ENCODE measurements around the gene CNTN4. TPM values are rescaled to one million over a fixed set of nuclear protein-coding genes. Genes with fewer than 3 reads are reported as not detected.

CNTN4 gene
- total and polyA plus RNA-seq, 2 of the 8 experiments (the other 6 are each of a cell fraction or from before 2014, with no cell fraction given), result 0.41 to 2.2 TPM

DNA sequence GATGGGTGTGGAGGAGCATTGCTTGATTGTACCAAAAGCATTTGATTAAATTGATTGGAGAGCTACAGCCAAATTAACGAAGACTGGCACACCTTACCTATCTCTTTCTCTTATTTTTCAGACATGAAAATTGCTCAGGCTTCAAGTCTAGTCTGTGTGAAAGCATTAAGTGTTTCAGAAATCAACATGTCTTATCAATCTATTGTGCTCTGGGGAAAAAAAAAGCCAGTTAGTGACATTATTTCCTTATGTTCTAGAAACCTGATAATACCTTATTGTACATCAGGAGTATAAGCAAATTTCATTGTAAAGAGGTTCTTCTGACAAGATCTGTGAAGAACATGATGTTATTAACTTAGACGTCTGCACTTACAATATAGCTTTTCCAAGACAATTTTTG is 546.3 kb downstream of the CNTN4 start (continued):
- TF ChIP-seq, protein P1, sequence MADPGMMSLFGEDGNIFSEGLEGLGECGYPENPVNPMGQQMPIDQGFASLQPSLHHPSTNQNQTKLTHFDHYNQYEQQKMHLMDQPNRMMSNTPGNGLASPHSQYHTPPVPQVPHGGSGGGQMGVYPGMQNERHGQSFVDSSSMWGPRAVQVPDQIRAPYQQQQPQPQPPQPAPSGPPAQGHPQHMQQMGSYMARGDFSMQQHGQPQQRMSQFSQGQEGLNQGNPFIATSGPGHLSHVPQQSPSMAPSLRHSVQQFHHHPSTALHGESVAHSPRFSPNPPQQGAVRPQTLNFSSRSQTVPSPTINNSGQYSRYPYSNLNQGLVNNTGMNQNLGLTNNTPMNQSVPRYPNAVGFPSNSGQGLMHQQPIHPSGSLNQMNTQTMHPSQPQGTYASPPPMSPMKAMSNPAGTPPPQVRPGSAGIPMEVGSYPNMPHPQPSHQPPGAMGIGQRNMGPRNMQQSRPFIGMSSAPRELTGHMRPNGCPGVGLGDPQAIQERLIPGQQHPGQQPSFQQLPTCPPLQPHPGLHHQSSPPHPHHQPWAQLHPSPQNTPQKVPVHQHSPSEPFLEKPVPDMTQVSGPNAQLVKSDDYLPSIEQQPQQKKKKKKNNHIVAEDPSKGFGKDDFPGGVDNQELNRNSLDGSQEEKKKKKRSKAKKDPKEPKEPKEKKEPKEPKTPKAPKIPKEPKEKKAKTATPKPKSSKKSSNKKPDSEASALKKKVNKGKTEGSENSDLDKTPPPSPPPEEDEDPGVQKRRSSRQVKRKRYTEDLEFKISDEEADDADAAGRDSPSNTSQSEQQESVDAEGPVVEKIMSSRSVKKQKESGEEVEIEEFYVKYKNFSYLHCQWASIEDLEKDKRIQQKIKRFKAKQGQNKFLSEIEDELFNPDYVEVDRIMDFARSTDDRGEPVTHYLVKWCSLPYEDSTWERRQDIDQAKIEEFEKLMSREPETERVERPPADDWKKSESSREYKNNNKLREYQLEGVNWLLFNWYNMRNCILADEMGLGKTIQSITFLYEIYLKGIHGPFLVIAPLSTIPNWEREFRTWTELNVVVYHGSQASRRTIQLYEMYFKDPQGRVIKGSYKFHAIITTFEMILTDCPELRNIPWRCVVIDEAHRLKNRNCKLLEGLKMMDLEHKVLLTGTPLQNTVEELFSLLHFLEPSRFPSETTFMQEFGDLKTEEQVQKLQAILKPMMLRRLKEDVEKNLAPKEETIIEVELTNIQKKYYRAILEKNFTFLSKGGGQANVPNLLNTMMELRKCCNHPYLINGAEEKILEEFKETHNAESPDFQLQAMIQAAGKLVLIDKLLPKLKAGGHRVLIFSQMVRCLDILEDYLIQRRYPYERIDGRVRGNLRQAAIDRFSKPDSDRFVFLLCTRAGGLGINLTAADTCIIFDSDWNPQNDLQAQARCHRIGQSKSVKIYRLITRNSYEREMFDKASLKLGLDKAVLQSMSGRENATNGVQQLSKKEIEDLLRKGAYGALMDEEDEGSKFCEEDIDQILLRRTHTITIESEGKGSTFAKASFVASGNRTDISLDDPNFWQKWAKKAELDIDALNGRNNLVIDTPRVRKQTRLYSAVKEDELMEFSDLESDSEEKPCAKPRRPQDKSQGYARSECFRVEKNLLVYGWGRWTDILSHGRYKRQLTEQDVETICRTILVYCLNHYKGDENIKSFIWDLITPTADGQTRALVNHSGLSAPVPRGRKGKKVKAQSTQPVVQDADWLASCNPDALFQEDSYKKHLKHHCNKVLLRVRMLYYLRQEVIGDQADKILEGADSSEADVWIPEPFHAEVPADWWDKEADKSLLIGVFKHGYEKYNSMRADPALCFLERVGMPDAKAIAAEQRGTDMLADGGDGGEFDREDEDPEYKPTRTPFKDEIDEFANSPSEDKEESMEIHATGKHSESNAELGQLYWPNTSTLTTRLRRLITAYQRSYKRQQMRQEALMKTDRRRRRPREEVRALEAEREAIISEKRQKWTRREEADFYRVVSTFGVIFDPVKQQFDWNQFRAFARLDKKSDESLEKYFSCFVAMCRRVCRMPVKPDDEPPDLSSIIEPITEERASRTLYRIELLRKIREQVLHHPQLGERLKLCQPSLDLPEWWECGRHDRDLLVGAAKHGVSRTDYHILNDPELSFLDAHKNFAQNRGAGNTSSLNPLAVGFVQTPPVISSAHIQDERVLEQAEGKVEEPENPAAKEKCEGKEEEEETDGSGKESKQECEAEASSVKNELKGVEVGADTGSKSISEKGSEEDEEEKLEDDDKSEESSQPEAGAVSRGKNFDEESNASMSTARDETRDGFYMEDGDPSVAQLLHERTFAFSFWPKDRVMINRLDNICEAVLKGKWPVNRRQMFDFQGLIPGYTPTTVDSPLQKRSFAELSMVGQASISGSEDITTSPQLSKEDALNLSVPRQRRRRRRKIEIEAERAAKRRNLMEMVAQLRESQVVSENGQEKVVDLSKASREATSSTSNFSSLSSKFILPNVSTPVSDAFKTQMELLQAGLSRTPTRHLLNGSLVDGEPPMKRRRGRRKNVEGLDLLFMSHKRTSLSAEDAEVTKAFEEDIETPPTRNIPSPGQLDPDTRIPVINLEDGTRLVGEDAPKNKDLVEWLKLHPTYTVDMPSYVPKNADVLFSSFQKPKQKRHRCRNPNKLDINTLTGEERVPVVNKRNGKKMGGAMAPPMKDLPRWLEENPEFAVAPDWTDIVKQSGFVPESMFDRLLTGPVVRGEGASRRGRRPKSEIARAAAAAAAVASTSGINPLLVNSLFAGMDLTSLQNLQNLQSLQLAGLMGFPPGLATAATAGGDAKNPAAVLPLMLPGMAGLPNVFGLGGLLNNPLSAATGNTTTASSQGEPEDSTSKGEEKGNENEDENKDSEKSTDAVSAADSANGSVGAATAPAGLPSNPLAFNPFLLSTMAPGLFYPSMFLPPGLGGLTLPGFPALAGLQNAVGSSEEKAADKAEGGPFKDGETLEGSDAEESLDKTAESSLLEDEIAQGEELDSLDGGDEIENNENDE (IDR thresholded peaks at IDR 0.05; ENCODE audit: insufficient replicate concordance, low read length), result no peak
- TF ChIP-seq E2F6 (IDR thresholded peaks at IDR 0.05), result no peak
- TF ChIP-seq, protein P2, sequence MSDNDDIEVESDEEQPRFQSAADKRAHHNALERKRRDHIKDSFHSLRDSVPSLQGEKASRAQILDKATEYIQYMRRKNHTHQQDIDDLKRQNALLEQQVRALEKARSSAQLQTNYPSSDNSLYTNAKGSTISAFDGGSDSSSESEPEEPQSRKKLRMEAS (IDR thresholded peaks at IDR 0.05), result no peak
- no peak for TF ChIP-seq TAF7 (optimal IDR thresholded peaks at IDR 0.05; ENCODE audit: borderline replicate concordance, low read depth, low read length)
- no peak for TF ChIP-seq RXRA (IDR thresholded peaks at IDR 0.05; ENCODE audit: insufficient read depth, low read depth, low read length)
- TF ChIP-seq GTF2F1 (IDR thresholded peaks at IDR 0.05; ENCODE audit: borderline replicate concordance, low read depth, low read length), result no peak
- no peak for TF ChIP-seq POU5F1 (IDR thresholded peaks at IDR 0.05; ENCODE audit: low read depth, low read length)
- no peak for TF ChIP-seq KDM1A (IDR thresholded peaks at IDR 0.05; ENCODE audit: borderline replicate concordance, low read length)
